CD4-positive, alpha-beta T cell treated with Interleukin-21 for 1 hour (primary cell): ENCODE results near the gene TIGIT.
A peak's percentile ranks its signal among the peaks of the same experiment; 100 is the strongest.
"Not testable (repeated sequence)": the region's sequence is repeated elsewhere in the genome, so short reads cannot be mapped to it uniquely, and the experiment has no call there.

Source experiments
- DNase-seq: peaks from one replicate; pipeline ENCODE4 v3.0.0-alpha.2; 2020

The TIGIT gene

GRCh38 chr3:114293838-114294535, at the start of gene TIGIT:
TSS of gene TIGIT (plus strand) at chr3:114294028. CDS start at chr3:114294062, 34 bp downstream.
- peak; percentile 38 for DNase-seq

GRCh38 chr3:114252954-114253353, 40.9 kb upstream of the TIGIT start:
- no peak for DNase-seq

GRCh38 chr3:114253505-114253904, 40.3 kb upstream of the TIGIT start:
- no peak for DNase-seq

- DNase-seq, result no peak
Observed at GRCh38 chr3:114259566-114259965, 34.3 kb upstream of the TIGIT start.

GRCh38 chr3:114260152-114260551, 33.7 kb upstream of the TIGIT start:
- DNase-seq, result no peak

- DNase-seq, result no peak
Observed at GRCh38 chr3:114270019-114270418, 23.8 kb upstream of the TIGIT start.

GRCh38 chr3:114272271-114272670, 21.6 kb upstream of the TIGIT start:
- DNase-seq, result no peak

GRCh38 chr3:114274929-114275328, 18.9 kb upstream of the TIGIT start:
- DNase-seq, result no peak

GRCh38 chr3:114276856-114277255, 17.0 kb upstream of the TIGIT start:
- not testable (repeated sequence) for DNase-seq

- DNase-seq, result no peak
Observed at GRCh38 chr3:114284644-114285043, 9.2 kb upstream of the TIGIT start.

GRCh38 chr3:114285648-114286230, 8.1 kb upstream of the TIGIT start:
- DNase-seq, result peak; percentile 53

GRCh38 chr3:114286266-114286665, 7.6 kb upstream of the TIGIT start:
- DNase-seq, result peak; percentile 36

- DNase-seq, result peak; percentile 93
Observed at GRCh38 chr3:114290911-114291901, 2.6 kb upstream of the TIGIT start.

GRCh38 chr3:114294940-114295480, 1.2 kb downstream of the TIGIT start:
- peak; percentile 63 for DNase-seq

GRCh38 chr3:114295946-114296345, 2.1 kb downstream of the TIGIT start:
- no peak for DNase-seq

- DNase-seq, result peak; percentile 67
Observed at GRCh38 chr3:114299421-114299820, 5.6 kb downstream of the TIGIT start.

GRCh38 chr3:114299941-114300624, 6.3 kb downstream of the TIGIT start:
- DNase-seq, result peak; percentile 30

GRCh38 chr3:114307222-114307830, 13.5 kb downstream of the TIGIT start:
- DNase-seq, result peak; percentile 65

GRCh38 chr3:114307832-114308231, 14.0 kb downstream of the TIGIT start:
- no peak for DNase-seq

- DNase-seq, result no peak
Observed at GRCh38 chr3:114308377-114308776, 14.5 kb downstream of the TIGIT start.

- DNase-seq, result peak; percentile 82
Observed at GRCh38 chr3:114308830-114309229, 15.0 kb downstream of the TIGIT start.

- no peak for DNase-seq
Observed at GRCh38 chr3:114310695-114311094, 16.9 kb downstream of the TIGIT start.
